ENCODE results near the gene IFT172.

Gene IFT172

GRCh38 chr2:27422958-27423357 lies 66.6 kb downstream of the IFT172 start:
- DNase-seq, result no peak

GRCh38 chr2:27421660-27422250 lies 67.8 kb downstream of the IFT172 start:
- DNase-seq, result no peak

GRCh38 chr2:27420996-27421395 lies 68.5 kb downstream of the IFT172 start:
- no peak for DNase-seq

- no peak for DNase-seq
These were observed 73.4 kb downstream of the IFT172 start for GRCh38 chr2:27416151-27416550.

- DNase-seq, result no peak
These were observed 77.0 kb downstream of the IFT172 start for GRCh38 chr2:27412419-27413152.

GRCh38 chr2:27409321-27410073 lies 80.0 kb downstream of the IFT172 start, which contains the start of gene PPM1G:
Gene PPM1G, minus strand, starts transcription at chr2:27409591. Its CDS starts 169 bp downstream, at chr2:27409422.
- DNase-seq, result peak; percentile 97

GRCh38 chr2:27408601-27409320 lies 80.8 kb downstream of the IFT172 start:
- DNase-seq, result peak; percentile 21

GRCh38 chr2:27407798-27408491 lies 81.6 kb downstream of the IFT172 start:
- no peak for DNase-seq

GRCh38 chr2:27400348-27401135 lies 89.0 kb downstream of the IFT172 start:
- DNase-seq, result no peak

GRCh38 chr2:27398962-27399361 lies 90.6 kb downstream of the IFT172 start:
- no peak for DNase-seq
